ENCODE data around the gene ZNF182.

- TF ChIP-seq TAF1 (IDR thresholded peaks at IDR 0.05; ENCODE audit: borderline replicate concordance, low read depth, low read length) (no peak), POLR2AphosphoS5 (IDR thresholded peaks at IDR 0.05; ENCODE audit: low read depth, low read length) (no peak)
These were observed 39.3 kb upstream of the ZNF182 start for GRCh38 chrX:48043056-48043455.

All from GM12892 (cell line).